Uterus (tissue), 4 donors: Measurements from ENCODE around the gene SYTL2. TPM values are rescaled to one million over a fixed set of nuclear protein-coding genes. Genes with fewer than 3 reads are reported as not detected.
A peak's percentile ranks its signal among the peaks of the same experiment; 100 is the strongest.
"Not testable (repeated sequence)": the region's sequence is repeated elsewhere in the genome, so short reads cannot be mapped to it uniquely, and the experiment has no call there.

ENCODE experiments used
- DNase-seq, 2 donors: peaks; one replicate each; pipeline ENCODE4 v3.0.0-alpha.2; 2019 to 2020
- H3K27ac ChIP-seq, 2 donors: fragments of 200-600 bp; sonication (generic); 1 replicate in 1 of 2; 2 replicates in 1 of 2; pipeline ENCODE4 v1.5.1; 2016 to 2018
- H3K27me3 ChIP-seq, 2 donors: fragments of 200-600 bp; sonication (generic); one replicate each; pipeline ENCODE4 v1.5.1; 2018 to 2019; ENCODE audit warnings: control low read depth in 1 of 2
- H3K36me3 ChIP-seq, 2 donors: fragments of 200-600 bp; sonication (generic); one replicate each; pipeline ENCODE4 v1.5.1; 2019; ENCODE audit warnings: control low read depth in 1 of 2
- H3K4me1 ChIP-seq, 2 donors: fragments of 200-600 bp; sonication (generic); one replicate each; pipeline ENCODE4 v1.5.1; 2018 to 2019; ENCODE audit warnings: control low read depth in 1 of 2
- H3K4me3 ChIP-seq, 2 donors: fragments of 200-600 bp; sonication (generic); 1 replicate in 1 of 2; 2 replicates in 1 of 2; pipeline ENCODE4 v1.5.1; 2018 to 2019; ENCODE audit warnings: mild to moderate bottlenecking in 1 of 2
- H3K9me3 ChIP-seq, 2 donors: fragments of 200-600 bp; sonication (generic); one replicate each; pipeline ENCODE4 v1.5.1; 2019; ENCODE audit warnings: control low read depth in 1 of 2
- POLR2A ChIP-seq, 2 donors: fragments of 450-650 bp; IDR thresholded peaks; one replicate each; pipeline ENCODE4 v1.6.1; 2016; ENCODE audit warnings: antibody characterized with exemption in 2 of 2, mild to moderate bottlenecking in 1 of 2, moderate library complexity in 1 of 2
- intact Hi-C: fragments of 100-400 bp; cut with DNase I; formaldehyde crosslinking; loops from one replicate; pipeline ENCODE4 v1.15.1; 2023; ENCODE audit warnings: low total_unique reads
- total RNA-seq, 4 donors: library from RNA; depleted of rRNA in 3 of 4; stranded (reverse); fragments of >200 nt in 3 of 4; gene quantifications; one replicate each; pipeline versions ENCODE4 v1.1.0 to v1.2.4, GENCODE V29; 2014 to 2023
- TF ChIP-seq, protein P1 (sequence below), 4 experiments: fragments of 200-600 bp in 2 of 4; fragments of 450-650 bp in 2 of 4; sonication (generic) in 2 of 4; IDR thresholded peaks; one replicate each; pipeline ENCODE4 v1.5.1; 2016 to 2019; ENCODE audit warnings: antibody characterized with exemption in 4 of 4, mild to moderate bottlenecking in 2 of 4, moderate library complexity in 1 of 4
- donor health status: DM: yes; HTN: yes; CAD: no.

The SYTL2 gene
- total RNA-seq, 4 donors from 2014 or later = 33.0 to 77.4 (median 39.7) TPM

DNA sequence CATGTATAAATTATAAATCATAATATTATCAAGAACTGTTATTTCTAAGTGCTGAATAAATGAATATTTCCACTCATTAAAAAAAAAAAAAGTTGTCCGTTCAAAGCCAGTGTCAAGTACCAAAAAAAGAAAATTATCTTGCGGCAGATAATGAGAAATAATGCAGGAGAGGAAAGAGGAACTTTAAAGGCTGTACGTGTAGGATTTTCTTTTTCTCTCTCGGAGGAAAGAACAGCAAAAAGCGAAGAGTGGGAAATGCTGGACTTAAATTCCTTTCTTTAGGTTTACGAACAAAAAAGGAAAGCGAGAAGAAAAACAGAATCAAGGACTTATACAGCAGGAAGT, 43.2 kb upstream of the SYTL2 start:
- Histone ChIP-seq H3K27ac (peak overlapping the region; percentile 86 to 92), H3K27me3 (no peaks in the 10 kb centered on the region), H3K4me3 (peak overlapping the region; percentile 50 to 69), H3K9me3 (no peaks in the 10 kb centered on the region), H3K36me3 (no peaks in the 10 kb centered on the region), H3K4me1 (peaks cover 0 to 6% of the 10 kb centered on the region in 2 donors)
- TF ChIP-seq, protein P1, sequence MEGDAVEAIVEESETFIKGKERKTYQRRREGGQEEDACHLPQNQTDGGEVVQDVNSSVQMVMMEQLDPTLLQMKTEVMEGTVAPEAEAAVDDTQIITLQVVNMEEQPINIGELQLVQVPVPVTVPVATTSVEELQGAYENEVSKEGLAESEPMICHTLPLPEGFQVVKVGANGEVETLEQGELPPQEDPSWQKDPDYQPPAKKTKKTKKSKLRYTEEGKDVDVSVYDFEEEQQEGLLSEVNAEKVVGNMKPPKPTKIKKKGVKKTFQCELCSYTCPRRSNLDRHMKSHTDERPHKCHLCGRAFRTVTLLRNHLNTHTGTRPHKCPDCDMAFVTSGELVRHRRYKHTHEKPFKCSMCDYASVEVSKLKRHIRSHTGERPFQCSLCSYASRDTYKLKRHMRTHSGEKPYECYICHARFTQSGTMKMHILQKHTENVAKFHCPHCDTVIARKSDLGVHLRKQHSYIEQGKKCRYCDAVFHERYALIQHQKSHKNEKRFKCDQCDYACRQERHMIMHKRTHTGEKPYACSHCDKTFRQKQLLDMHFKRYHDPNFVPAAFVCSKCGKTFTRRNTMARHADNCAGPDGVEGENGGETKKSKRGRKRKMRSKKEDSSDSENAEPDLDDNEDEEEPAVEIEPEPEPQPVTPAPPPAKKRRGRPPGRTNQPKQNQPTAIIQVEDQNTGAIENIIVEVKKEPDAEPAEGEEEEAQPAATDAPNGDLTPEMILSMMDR (IDR thresholded peaks at IDR 0.05) = no peak
- no peak for TF ChIP-seq POLR2A (IDR thresholded peaks at IDR 0.05)
- intact Hi-C loops = no loop called here
- DNase-seq = no peak

DNA sequence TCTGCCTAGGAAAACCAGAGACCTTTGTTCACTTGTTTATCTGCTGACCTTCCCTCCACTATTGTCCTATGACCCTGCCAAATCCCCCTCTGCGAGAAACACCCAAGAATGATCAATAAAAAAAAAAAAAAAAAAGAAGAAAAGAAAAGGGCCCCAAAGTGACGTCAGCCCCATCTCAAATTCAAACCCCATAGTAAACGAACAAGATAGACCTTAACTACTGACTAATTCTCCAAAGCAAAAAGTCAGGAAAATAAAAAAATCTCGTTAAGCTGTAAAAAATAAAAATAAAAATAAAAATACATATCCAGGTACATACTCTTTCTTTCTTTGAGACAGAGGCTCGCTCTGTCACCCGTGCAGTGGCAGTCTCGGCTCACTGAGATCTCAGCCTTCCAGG, 42.6 kb upstream of the SYTL2 start:
- H3K36me3 ChIP-seq, H3K9me3 ChIP-seq, H3K27me3 ChIP-seq, intact Hi-C loops, H3K4me3 ChIP-seq, H3K27ac ChIP-seq, H3K4me1 ChIP-seq, DNase-seq: not testable (repeated sequence)

DNA sequence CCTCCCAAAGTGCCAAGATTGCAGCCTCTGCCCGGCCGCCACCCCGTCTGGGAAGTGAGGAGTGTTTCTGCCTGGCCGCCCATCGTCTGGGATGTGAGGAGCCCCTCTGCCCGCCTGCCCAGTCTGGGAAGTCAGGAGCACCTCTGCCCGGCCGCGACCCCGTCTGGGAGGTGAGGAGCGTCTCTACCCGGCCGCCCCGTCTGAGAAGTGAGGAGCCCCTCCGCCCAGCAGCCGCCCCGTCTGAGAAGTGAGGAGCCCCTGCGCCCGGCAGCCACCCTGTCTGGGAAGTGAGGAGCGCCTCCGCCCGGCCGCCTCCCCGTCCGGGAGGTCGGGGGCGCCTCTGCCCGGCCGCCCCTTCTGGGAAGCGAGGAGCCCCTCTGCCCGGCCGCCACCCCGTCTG, 41.8 kb upstream of the SYTL2 start:
- H3K36me3 ChIP-seq, intact Hi-C loops, H3K27ac ChIP-seq: not testable (repeated sequence)

DNA sequence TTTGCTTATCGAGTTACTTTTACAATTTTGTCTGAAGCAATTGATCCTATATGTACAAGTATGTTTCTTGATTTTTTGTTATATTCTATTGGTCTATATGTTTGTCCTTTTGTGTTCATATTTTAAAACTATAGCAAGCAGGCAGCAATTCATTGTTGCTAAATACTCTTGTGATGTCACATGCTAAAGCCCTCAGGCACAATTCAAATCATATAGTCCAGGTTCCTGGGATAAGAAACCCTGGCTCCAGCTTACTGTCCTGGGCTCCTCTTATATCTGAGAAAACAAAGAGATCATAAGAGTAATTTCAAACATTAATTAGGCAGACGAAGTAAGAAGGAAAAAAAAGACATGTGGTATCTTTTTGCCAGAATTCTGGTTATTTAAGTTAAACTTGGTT, 37.6 kb upstream of the SYTL2 start:
- Histone ChIP-seq H3K4me1 (no peaks in the 10 kb centered on the region), H3K27me3 (no peaks in the 10 kb centered on the region), H3K36me3 (no peaks in the 10 kb centered on the region), H3K4me3 (no peak overlapping the region), H3K9me3 (no peaks in the 10 kb centered on the region), H3K27ac (no peak overlapping the region)
- intact Hi-C loops = no loop called here
- TF ChIP-seq, protein P1 (IDR thresholded peaks at IDR 0.05) = no peak
- TF ChIP-seq POLR2A (IDR thresholded peaks at IDR 0.05) = no peak
- DNase-seq = no peak

More for the DNA sequence above, 41.8 kb upstream of the SYTL2 start:
- not testable (repeated sequence) for H3K4me1 ChIP-seq, H3K9me3 ChIP-seq, H3K4me3 ChIP-seq, DNase-seq, H3K27me3 ChIP-seq

DNA sequence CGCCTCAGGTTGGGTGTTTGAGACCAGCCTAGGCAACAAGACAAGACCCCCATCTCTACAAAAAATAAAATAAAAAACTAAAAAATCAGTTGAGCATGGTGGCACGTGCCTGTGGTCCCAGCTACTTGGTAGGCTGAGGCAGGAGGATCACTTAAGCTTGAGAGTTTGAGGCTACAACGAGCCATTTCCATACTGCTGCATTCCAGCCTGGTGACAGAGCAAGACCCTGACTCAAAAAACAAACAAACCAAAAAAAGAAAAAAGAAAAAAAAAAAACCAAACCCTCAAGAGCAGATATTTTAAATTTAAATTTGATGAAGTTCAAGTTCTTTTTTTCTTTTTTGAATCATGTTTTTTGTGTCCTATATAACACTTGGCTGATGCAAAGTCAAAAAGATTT, 37.1 kb upstream of the SYTL2 start:
- H3K4me3 ChIP-seq = no peak overlapping the region
- H3K36me3 ChIP-seq = no peaks in the 10 kb centered on the region
- H3K4me1 ChIP-seq = no peaks in the 10 kb centered on the region
- no peak for DNase-seq
- H3K9me3 ChIP-seq = no peaks in the 10 kb centered on the region
- TF ChIP-seq, protein P1 (IDR thresholded peaks at IDR 0.05) = no peak
- no peak for TF ChIP-seq POLR2A (IDR thresholded peaks at IDR 0.05)
- no peaks in the 10 kb centered on the region for H3K27me3 ChIP-seq
- intact Hi-C loops = no loop called here
- no peak overlapping the region for H3K27ac ChIP-seq

DNA sequence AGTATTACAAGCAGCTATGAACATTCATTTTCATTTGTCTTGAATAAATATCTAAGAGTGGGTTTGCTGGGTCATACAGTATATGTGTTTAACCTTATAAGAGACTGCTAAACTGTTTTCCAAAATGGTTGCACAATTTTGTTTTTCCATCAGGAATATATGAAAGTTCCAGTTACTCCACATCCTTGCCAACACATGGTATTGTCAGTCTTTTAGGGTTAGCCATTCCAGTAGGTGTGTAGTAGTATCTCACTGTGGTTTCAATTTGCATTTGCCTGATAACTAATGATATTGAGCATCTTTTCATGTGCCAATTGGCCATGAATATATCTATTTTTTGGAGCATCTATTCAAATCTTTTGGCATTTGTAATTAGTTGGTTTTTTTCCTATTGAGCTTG, 36.5 kb upstream of the SYTL2 start:
- Histone ChIP-seq H3K9me3 (no peaks in the 10 kb centered on the region), H3K4me3 (no peak overlapping the region), H3K27me3 (no peaks in the 10 kb centered on the region), H3K36me3 (no peaks in the 10 kb centered on the region), H3K4me1 (no peaks in the 10 kb centered on the region), H3K27ac (no peak overlapping the region)
- TF ChIP-seq POLR2A (IDR thresholded peaks at IDR 0.05) = no peak
- TF ChIP-seq, protein P1 (IDR thresholded peaks at IDR 0.05) = no peak
- no peak for DNase-seq
- intact Hi-C loops = no loop called here
